Measurements from ENCODE around the gene VPS9D1. TPM values are rescaled to one million over a fixed set of nuclear protein-coding genes. Genes with fewer than 3 reads are reported as not detected.

The VPS9D1 gene
- 10 to 100 TPM in 1 of 2 donors, 1 to 10 TPM in 1; 6.1 to 26.1 TPM for total RNA-seq
- polyA plus RNA-seq, result 10 to 100 TPM; 16.1 to 20.2 TPM
- long read RNA-seq, donor 1, partial matches to known transcripts, result 0 of 2 reads
- long read RNA-seq, donor 1, other reads (novel, unspliced or antisense), result 0 of 2 reads
- long read RNA-seq, donor 2, partial matches to known transcripts, result 6 of 6 reads
- long read RNA-seq, donor 2, other reads (novel, unspliced or antisense), result 0 of 6 reads
- long read RNA-seq, donor 3, result 0 reads
- long read RNA-seq, donor 4, result 0 reads
- long read RNA-seq, donor 5, partial matches to known transcripts, result 0 of 1 reads
- long read RNA-seq, donor 5, other reads (novel, unspliced or antisense), result 0 of 1 reads

GRCh38 chr16:89720813-89721545 lies at the start of gene VPS9D1, which contains the start of gene ZNF276:
VPS9D1 (minus strand) TSS chr16:89720898; CDS start chr16:89720861, 37 bp downstream.
ZNF276 (plus strand) TSS chr16:89721537; CDS start chr16:89721641, 104 bp downstream.
- H3K27ac ChIP-seq (ENCODE audit: low read depth in 1 of 2, low read length in 1 of 2), result peak within 1 kb of the TSS; percentile 96 to 98
- H3K9me3 ChIP-seq (ENCODE audit: control insufficient read depth in 4 of 4, insufficient read depth in 3 of 4, low read length in 3 of 4), result no peaks in the 10 kb centered on the region
- H3K4me1 ChIP-seq (ENCODE audit: control insufficient read depth in 5 of 5, insufficient read depth in 5 of 5, low read length in 5 of 5), result peaks cover 0 to 32% (median 19%) of the 10 kb centered on the region in 5 donors
- H3K9ac ChIP-seq (ENCODE audit: insufficient read depth in 1 of 2, low read length in 2 of 2), result peak within 1 kb of the TSS in 1 of 2 donors; percentile 2
- ATAC-seq (ENCODE audit: insufficient read depth, low FRiP score) (peak; percentile 75), DNase-seq (peak; percentile 81 to 87 (median 83))
- 0 to 1% methylated on average over 44 to 103 of the region's 103 CpGs for WGBS, 2 donors
- no peaks in the 10 kb centered on the region for H3K27me3 ChIP-seq (ENCODE audit: control insufficient read depth in 3 of 3, insufficient read depth in 3 of 3, low read length in 2 of 3)
- no peak for TF ChIP-seq CTCF (IDR thresholded peaks at IDR 0.05; ENCODE audit: control extremely low read depth, extremely low read depth)
- peak within 1 kb of the TSS; percentile 81 for H3K4me3 ChIP-seq
- H3K36me3 ChIP-seq (ENCODE audit: control insufficient read depth in 4 of 4, insufficient read depth in 4 of 4, low read length in 4 of 4), result peaks cover 0 to 20% (median 12%) of the 10 kb centered on the region in 4 donors

- Histone ChIP-seq H3K4me1 (ENCODE audit: control insufficient read depth in 5 of 5, insufficient read depth in 5 of 5, low read length in 5 of 5) (no peaks in the 10 kb centered on the region), H3K27me3 (ENCODE audit: control insufficient read depth in 3 of 3, insufficient read depth in 3 of 3, low read length in 2 of 3) (no peaks in the 10 kb centered on the region), H3K27ac (ENCODE audit: low read depth in 1 of 2, low read length in 1 of 2) (no peak overlapping the region), H3K36me3 (ENCODE audit: control insufficient read depth in 4 of 4, insufficient read depth in 4 of 4, low read length in 4 of 4) (peaks cover 0 to 19% (median 7%) of the 10 kb centered on the region in 4 donors), H3K4me3 (no peak overlapping the region), H3K9ac (ENCODE audit: insufficient read depth in 1 of 2, low read length in 2 of 2) (no peak overlapping the region), H3K9me3 (ENCODE audit: control insufficient read depth in 4 of 4, insufficient read depth in 3 of 4, low read length in 3 of 4) (no peaks in the 10 kb centered on the region)
- 86 to 97% methylated on average over 16 of the region's 16 CpGs for WGBS, 2 donors
- ATAC-seq (ENCODE audit: insufficient read depth, low FRiP score), result no peak
- DNase-seq, result no peak
- TF ChIP-seq CTCF (IDR thresholded peaks at IDR 0.05; ENCODE audit: control extremely low read depth, extremely low read depth), result no peak
Measured at GRCh38 chr16:89770367-89770766, 49.7 kb upstream of the VPS9D1 start.

- Histone ChIP-seq H3K9me3 (ENCODE audit: control insufficient read depth in 4 of 4, insufficient read depth in 3 of 4, low read length in 3 of 4) (no peaks in the 10 kb centered on the region), H3K27ac (ENCODE audit: low read depth in 1 of 2, low read length in 1 of 2) (peak overlapping the region in 1 of 2 donors; percentile 91), H3K27me3 (ENCODE audit: control insufficient read depth in 3 of 3, insufficient read depth in 3 of 3, low read length in 2 of 3) (no peaks in the 10 kb centered on the region), H3K36me3 (ENCODE audit: control insufficient read depth in 4 of 4, insufficient read depth in 4 of 4, low read length in 4 of 4) (peaks cover 0 to 13% (median 5%) of the 10 kb centered on the region in 4 donors), H3K4me1 (ENCODE audit: control insufficient read depth in 5 of 5, insufficient read depth in 5 of 5, low read length in 5 of 5) (no peaks in the 10 kb centered on the region), H3K9ac (ENCODE audit: insufficient read depth in 1 of 2, low read length in 2 of 2) (no peak overlapping the region), H3K4me3 (no peak overlapping the region)
- WGBS, 2 donors, result 62 to 67% methylated on average over 10 of the region's 10 CpGs
- no peak for DNase-seq
- no peak for TF ChIP-seq CTCF (IDR thresholded peaks at IDR 0.05; ENCODE audit: control extremely low read depth, extremely low read depth)
- ATAC-seq (ENCODE audit: insufficient read depth, low FRiP score), result peak; percentile 24
Measured at GRCh38 chr16:89765292-89765830, 44.7 kb upstream of the VPS9D1 start.
